ENCODE measurements around the gene TMEM201.

Gene TMEM201

DNA sequence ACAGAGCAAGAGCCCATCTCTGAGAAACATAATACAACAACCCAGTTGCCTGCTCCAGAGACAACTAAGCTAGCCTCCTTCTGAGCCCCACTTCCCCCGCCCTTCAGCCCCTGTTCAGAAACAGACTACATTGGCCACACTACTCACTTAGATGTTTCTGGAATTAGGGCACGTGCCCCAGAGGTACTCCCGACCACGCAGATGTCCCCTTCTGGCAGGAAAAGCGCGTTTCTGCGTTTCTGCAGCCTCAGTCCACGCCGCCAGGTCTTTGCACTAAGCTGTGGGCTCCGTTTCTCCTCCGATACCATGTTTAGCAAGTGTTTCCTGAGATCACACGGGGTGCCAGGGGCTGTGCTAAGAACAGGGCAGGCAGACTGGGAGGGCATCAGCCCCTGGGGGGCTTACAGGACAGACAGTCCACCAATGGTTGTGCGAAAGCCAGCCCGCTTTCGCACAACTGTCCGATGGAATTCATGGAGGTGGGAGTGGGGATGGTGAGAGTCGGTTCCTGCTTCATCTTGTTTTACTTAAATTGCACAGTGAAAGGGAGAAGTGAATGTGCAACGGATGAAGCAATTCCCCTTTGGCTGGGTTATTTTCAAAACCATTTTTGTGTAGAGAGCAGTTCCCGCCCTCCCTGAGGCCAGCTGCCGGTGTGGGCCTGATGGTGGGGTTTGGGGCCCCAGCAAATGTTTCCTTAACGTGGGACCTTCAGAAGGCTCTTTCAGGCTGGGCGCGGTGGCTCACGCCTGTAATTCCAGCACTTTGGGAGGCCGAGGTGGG is 65.5 kb downstream of the TMEM201 start:
- no peak for DNase-seq

DNA sequence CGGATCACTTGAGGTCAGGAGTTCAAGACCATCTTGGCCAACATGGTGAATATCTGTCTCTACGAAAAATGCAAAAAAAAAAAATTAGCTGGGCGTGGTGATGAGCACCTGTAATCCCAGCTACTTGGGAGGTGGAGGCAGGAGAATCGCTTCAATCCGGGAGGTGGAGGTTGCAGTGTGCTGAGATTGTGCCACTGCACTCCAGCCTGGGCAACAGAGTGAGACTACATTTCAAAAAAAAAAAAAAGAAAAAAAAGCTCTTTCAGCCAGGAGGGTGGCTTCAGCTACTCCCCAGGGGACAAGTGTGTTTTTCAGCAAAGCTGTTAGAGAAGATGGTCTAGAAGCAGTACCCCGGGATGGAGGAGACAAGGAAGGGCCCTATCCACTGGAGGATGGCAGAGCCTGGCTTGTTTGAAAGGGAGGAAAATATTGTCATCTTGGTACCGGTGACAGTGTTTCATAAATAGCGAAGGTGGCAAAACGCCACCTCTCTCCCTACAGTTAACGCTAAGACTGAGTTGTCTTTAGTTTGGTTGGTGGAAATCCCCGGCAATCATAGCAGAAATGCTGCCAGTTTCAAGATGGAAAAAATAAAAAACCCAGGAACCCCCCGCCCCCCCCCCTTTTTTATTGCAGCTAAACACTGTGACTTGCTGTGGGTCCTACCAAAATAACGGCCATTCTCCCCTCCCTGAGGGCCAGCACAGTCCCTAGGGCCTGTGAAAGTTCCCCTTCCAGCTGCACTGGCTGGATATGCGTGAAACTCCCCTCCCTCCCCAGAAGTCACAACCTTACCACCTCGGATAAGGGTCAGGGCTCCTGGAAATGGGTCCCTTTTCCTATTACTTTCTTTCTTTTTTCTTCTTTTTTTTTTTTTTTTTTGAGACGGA is 66.4 kb downstream of the TMEM201 start:
- peak; percentile 42 for DNase-seq

DNA sequence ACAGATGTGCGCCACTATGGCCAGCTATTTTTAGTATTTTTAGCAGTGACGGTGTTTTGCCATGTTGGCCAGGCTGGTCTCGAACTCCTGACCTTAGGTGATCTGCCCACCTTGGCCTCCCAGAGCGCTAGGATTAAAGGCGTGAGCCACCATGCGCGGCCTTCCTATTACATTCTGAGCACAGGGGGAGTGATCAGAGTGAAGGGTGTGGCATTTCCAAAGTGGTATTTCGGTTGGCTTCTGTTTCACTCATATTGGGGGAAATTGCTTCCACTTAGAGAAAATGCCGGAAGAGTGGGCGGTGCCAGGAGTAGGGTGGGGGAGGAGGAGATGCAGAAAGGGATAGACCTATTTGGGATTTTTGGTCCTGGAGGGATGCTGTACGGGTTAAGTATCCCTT is 67.1 kb downstream of the TMEM201 start:
- DNase-seq, result no peak

DNA sequence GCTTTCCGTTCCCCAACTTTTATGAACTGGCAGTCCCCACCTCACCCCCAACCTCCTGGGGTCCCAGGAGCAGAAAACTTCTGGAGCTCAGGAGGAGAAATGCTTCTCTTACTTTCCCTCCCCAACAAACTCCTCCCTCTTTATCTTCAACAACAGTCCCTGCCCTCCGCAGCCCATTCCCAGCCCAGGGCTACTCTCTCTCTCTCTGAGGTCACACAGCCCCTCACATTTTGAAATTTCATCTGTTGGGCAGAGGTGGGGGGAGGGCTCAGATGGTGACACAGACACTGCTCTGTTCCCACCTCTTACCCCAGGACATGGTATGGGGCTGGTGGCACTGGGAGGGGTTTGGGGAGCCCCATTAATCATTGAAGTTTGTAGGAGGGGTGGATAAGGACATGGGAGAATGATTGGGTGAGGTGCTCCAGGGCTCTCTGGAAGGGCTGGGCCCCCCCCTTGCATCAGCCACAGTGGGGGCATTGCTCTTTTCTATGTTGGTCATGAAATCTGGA is 68.9 kb downstream of the TMEM201 start:
- DNase-seq, result no peak

DNA sequence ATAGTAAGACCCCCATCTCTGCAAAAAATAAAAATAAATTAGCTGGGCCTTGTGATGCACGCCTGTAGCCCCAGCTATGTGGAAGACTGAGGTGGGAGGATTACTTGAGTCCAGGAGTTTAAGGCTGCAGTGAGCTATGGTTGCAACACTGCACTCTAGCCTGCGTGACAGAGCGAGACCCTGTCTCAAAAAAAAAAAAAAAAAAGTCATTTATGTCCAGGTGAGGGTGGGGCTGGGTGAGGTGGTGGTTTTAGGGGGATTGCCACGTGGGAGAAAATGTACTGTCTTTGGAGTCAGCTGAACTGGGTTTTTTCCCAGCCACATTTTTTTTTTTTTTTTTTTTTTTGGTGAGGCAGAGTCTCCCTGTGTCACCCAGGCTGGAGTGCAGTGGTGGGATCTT is 69.5 kb downstream of the TMEM201 start:
- no peak for DNase-seq

DNA sequence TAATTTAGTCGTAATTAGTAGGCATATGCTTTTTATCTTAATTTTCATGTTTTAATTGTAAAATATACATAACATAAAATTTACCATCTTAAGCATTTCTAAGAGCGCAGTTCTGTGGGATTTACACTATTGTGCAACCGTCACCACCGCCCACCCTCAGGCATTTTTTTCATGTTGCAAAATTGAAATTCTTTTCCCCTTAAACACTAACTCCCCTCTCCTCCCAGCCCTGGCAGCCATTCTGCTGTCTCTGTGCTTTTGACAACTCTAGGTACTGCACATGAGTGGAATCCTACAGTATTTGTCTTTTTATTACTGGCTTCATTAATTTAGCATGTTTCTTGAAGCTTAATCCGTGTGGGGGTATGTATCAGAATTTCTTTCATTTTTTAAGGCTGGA is 70.6 kb downstream of the TMEM201 start:
- DNase-seq, result no peak

DNA sequence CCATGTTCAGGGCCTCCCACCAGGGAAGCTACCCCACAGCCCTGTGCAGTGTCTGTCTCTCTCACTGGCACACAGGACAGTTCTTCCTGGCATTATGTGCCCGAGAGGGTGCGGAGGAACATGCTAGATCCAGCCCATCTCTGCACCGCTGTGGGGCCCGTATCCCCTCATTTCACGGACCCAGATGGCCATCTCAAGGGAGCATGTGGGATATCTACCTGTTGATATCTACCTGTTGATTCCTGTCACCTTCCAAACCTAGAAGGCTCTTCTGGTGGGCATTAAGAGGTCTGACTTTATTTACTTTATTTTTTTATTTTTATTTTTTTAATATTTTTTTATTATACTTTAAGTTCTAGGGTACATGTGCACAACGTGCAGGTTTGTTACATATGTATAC is 74.5 kb downstream of the TMEM201 start:
- DNase-seq, result no peak

All from activated CD8-positive, alpha-beta memory T cell treated with anti-CD3 and anti-CD28 coated beads, Interleukin-2, amount 50 U/mL, for 4 hours (primary cell).